Measurements from ENCODE around the gene KRTAP9-4. TPM values are rescaled to one million over a fixed set of nuclear protein-coding genes. Genes with fewer than 3 reads are reported as not detected.
"Not testable (repeated sequence)": the region's sequence is repeated elsewhere in the genome, so short reads cannot be mapped to it uniquely, and the experiment has no call there.

Gene KRTAP9-4, protein sequence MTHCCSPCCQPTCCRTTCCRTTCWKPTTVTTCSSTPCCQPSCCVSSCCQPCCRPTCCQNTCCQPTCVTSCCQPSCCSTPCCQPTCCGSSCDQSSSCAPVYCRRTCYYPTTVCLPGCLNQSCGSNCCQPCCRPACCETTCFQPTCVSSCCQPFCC
- not detected for total RNA-seq

GRCh38 chr17:41249637-41250240 is at the start of gene KRTAP9-4:
TSS of gene KRTAP9-4 (plus strand) at chr17:41249687. CDS start at chr17:41249721, 34 bp downstream.
- not testable (repeated sequence) for H3K4me1 ChIP-seq, H3K4me3 ChIP-seq, H3K27ac ChIP-seq, H3K36me3 ChIP-seq, ATAC-seq, H3K9me3 ChIP-seq
- H3K27me3 ChIP-seq = peaks cover 20% of the 10 kb centered on the region
- no CpG with 5 or more reads among the region's 2 CpGs for WGBS, 2 donors (ENCODE audit: low coverage in 1 of 2)

DNA sequence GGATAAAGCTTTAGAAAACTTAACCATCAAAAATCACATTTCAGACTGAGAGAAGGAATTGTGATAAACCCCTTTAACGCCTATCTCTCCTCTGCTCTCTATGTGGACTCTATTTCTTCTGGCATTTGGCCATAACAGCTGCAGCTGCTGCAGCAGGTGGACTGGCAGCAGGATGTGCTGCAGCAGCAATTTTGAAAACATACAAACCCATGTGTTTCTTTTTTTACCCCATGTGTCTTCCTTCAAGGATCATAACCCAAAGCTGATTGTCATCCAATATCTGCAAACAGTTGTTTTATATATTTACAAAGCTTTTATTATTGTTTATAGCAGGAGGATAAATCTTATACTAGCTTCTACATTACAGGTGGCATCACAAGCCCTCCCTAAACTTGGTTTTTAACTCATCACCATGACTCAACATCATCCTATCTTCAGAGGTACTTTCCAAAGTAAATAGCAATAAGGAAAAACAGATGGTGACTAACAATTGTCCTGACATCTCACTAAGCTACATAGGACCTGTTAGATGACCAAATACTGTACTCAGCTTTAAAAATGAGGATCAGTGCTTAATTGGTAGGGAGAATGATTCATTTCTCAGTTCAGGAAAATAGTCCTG is 37.5 kb upstream of the KRTAP9-4 start:
- no peak for TF ChIP-seq POLR2A (IDR thresholded peaks at IDR 0.05)
- TF ChIP-seq, protein P1, sequence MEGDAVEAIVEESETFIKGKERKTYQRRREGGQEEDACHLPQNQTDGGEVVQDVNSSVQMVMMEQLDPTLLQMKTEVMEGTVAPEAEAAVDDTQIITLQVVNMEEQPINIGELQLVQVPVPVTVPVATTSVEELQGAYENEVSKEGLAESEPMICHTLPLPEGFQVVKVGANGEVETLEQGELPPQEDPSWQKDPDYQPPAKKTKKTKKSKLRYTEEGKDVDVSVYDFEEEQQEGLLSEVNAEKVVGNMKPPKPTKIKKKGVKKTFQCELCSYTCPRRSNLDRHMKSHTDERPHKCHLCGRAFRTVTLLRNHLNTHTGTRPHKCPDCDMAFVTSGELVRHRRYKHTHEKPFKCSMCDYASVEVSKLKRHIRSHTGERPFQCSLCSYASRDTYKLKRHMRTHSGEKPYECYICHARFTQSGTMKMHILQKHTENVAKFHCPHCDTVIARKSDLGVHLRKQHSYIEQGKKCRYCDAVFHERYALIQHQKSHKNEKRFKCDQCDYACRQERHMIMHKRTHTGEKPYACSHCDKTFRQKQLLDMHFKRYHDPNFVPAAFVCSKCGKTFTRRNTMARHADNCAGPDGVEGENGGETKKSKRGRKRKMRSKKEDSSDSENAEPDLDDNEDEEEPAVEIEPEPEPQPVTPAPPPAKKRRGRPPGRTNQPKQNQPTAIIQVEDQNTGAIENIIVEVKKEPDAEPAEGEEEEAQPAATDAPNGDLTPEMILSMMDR (IDR thresholded peaks at IDR 0.05) = no peak
- TF ChIP-seq EP300 (IDR thresholded peaks at IDR 0.05) = no peak
- no peak for TF ChIP-seq POLR2AphosphoS5 (IDR thresholded peaks at IDR 0.05)
- Histone ChIP-seq H3K4me1 (no peaks in the 10 kb centered on the region), H3K4me3 (no peak overlapping the region), H3K27me3 (peaks cover 38% of the 10 kb centered on the region), H3K27ac (no peak overlapping the region), H3K36me3 (no peaks in the 10 kb centered on the region), H3K9me3 (no peaks in the 10 kb centered on the region)
- no peak for ATAC-seq
- 13 to 21% methylated on average over 1 of the region's 1 CpG for WGBS, 2 donors (ENCODE audit: low coverage in 1 of 2)

DNA sequence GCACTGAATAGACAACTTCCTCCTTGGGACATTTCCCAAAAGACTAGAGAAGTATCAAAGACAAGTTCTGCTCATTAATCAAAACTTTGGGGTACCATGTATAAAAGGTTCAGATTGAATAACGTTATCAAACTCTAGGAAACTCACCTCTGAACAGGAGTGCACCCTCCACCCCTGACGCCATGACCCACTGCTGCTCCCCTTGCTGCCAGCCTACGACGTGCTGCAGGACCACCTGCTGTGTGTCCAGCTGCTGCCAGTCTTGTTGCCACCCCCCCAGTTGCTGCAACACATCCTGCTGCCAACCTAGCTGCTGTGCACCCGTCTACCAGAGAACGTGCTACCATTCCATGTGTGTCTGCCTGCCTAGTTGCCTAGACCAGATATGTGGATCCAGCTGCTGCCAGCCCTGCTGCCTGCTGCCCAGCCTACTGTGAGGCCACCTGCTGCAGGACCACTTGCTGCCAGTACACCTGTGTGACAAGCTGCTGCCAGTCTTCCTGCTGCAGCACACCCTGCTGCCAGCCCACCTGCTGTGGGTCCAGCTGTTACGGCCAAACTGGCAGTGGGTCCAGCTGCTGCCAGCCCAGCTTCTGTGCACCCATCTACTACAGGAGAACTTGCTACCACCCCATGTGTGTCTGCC is 36.8 kb upstream of the KRTAP9-4 start:
- TF ChIP-seq POLR2AphosphoS5 (IDR thresholded peaks at IDR 0.05) (no peak), POLR2A (IDR thresholded peaks at IDR 0.05) (no peak), EP300 (IDR thresholded peaks at IDR 0.05) (no peak)
- TF ChIP-seq, protein P1 (IDR thresholded peaks at IDR 0.05) = no peak
- peaks cover 40% of the 10 kb centered on the region for H3K27me3 ChIP-seq
- no peaks in the 10 kb centered on the region for H3K4me1 ChIP-seq
- H3K4me3 ChIP-seq = no peak overlapping the region
- no peak overlapping the region for H3K27ac ChIP-seq
- WGBS, 2 donors (ENCODE audit: low coverage in 1 of 2) = 62 to 80% methylated on average over 2 to 5 of the region's 7 CpGs
- no peaks in the 10 kb centered on the region for H3K36me3 ChIP-seq
- no peaks in the 10 kb centered on the region for H3K9me3 ChIP-seq
- no peak for ATAC-seq

GRCh38 chr17:41215681-41216080 is 33.8 kb upstream of the KRTAP9-4 start:
- peaks cover 29% of the 10 kb centered on the region for H3K27me3 ChIP-seq
- H3K27ac ChIP-seq = no peak overlapping the region
- no peak for ATAC-seq
- WGBS, 2 donors (ENCODE audit: low coverage in 1 of 2) = 54 to 88% methylated on average over 1 of the region's 1 CpG
- no peak for TF ChIP-seq POLR2AphosphoS5 (IDR thresholded peaks at IDR 0.05)
- TF ChIP-seq, protein P1 (IDR thresholded peaks at IDR 0.05) = no peak
- TF ChIP-seq POLR2A (IDR thresholded peaks at IDR 0.05) = no peak
- TF ChIP-seq EP300 (IDR thresholded peaks at IDR 0.05) = no peak
- H3K36me3 ChIP-seq = no peaks in the 10 kb centered on the region
- no peak overlapping the region for H3K4me3 ChIP-seq
- peaks cover 0 to under 1% (median 0%) of the 10 kb centered on the region in 3 donors for H3K9me3 ChIP-seq
- H3K4me1 ChIP-seq = no peaks in the 10 kb centered on the region

GRCh38 chr17:41223821-41224220 is 25.7 kb upstream of the KRTAP9-4 start:
- H3K27ac ChIP-seq = no peak overlapping the region
- no peaks in the 10 kb centered on the region for H3K4me1 ChIP-seq
- 17 to 47% methylated on average over 2 of the region's 2 CpGs for WGBS, 2 donors (ENCODE audit: low coverage in 1 of 2)
- H3K36me3 ChIP-seq = no peaks in the 10 kb centered on the region
- H3K4me3 ChIP-seq = no peak overlapping the region
- ATAC-seq = no peak
- H3K9me3 ChIP-seq = peaks cover 0 to 6% (median 0%) of the 10 kb centered on the region in 3 donors
- peaks cover 14% of the 10 kb centered on the region for H3K27me3 ChIP-seq
- TF ChIP-seq, protein P1 (IDR thresholded peaks at IDR 0.05) = no peak
- TF ChIP-seq EP300 (IDR thresholded peaks at IDR 0.05) (no peak), POLR2A (IDR thresholded peaks at IDR 0.05) (no peak), POLR2AphosphoS5 (IDR thresholded peaks at IDR 0.05) (no peak)

Measured in gastroesophageal sphincter (tissue), 4 donors.